ENCODE data around the gene UNC79. TPM values are rescaled to one million over a fixed set of nuclear protein-coding genes. Genes with fewer than 3 reads are reported as not detected.

Gene UNC79
- total and polyA plus RNA-seq, 8 donors, result 1.2 to 3.8 (median 1.7) TPM

GRCh38 chr14:93619176-93619793 is 188.5 kb downstream of the UNC79 start:
- DNase-seq (peak in 3 of 6 donors; percentile 16 to 38 (median 26)), FAIRE-seq (peak; percentile 68), ATAC-seq (peak; percentile 46 to 80 (median 76))
- no peaks in the 10 kb centered on the region for H3K36me3 ChIP-seq
- no peak overlapping the region for H3K27ac ChIP-seq
- 43 to 46% methylated on average over 7 of the region's 7 CpGs for WGBS, 2 donors
- H3K27me3 ChIP-seq, result no peaks in the 10 kb centered on the region
- no peaks in the 10 kb centered on the region for H3K9me3 ChIP-seq
- TF ChIP-seq CTCF (IDR thresholded peaks at IDR 0.05), result peak in 3 of 4 donors; percentile 30 to 35 (median 31)
- H3K4me1 ChIP-seq, result no peaks in the 10 kb centered on the region
- no peak overlapping the region for H3K4me3 ChIP-seq
- intact Hi-C loops (cut with DNase I), result no loop called here

GRCh38 chr14:93628048-93628447 is 197.3 kb downstream of the UNC79 start:
- FAIRE-seq (no peak), DNase-seq (no peak), ATAC-seq (no peak)
- Histone ChIP-seq H3K27ac (no peak overlapping the region), H3K27me3 (no peaks in the 10 kb centered on the region), H3K9me3 (no peaks in the 10 kb centered on the region), H3K4me3 (no peak overlapping the region), H3K4me1 (no peaks in the 10 kb centered on the region), H3K36me3 (no peaks in the 10 kb centered on the region)
- intact Hi-C loops (cut with DNase I), result no loop called here
- no peak for TF ChIP-seq CTCF (IDR thresholded peaks at IDR 0.05)
- 95% methylated on average over 4 of the region's 4 CpGs for WGBS, 2 donors

GRCh38 chr14:93629643-93630042 is 198.9 kb downstream of the UNC79 start:
- no peak for TF ChIP-seq CTCF (IDR thresholded peaks at IDR 0.05)
- Histone ChIP-seq H3K4me3 (no peak overlapping the region), H3K4me1 (no peaks in the 10 kb centered on the region), H3K27ac (no peak overlapping the region), H3K27me3 (no peaks in the 10 kb centered on the region), H3K36me3 (no peaks in the 10 kb centered on the region), H3K9me3 (no peaks in the 10 kb centered on the region)
- ATAC-seq (no peak), DNase-seq (no peak), FAIRE-seq (no peak)
- intact Hi-C loops (cut with DNase I), result no loop called here

- H3K9me3 ChIP-seq, result no peaks in the 10 kb centered on the region
- TF ChIP-seq CTCF (IDR thresholded peaks at IDR 0.05), result no peak
- H3K4me3 ChIP-seq, result no peak overlapping the region
- no peaks in the 10 kb centered on the region for H3K27me3 ChIP-seq
- no peaks in the 10 kb centered on the region for H3K4me1 ChIP-seq
- ATAC-seq (no peak), DNase-seq (no peak), FAIRE-seq (no peak)
- H3K36me3 ChIP-seq, result no peaks in the 10 kb centered on the region
- intact Hi-C loops (cut with DNase I), result no loop called here
- 77% methylated on average over 5 of the region's 5 CpGs for WGBS, 2 donors
- H3K27ac ChIP-seq, result no peak overlapping the region
These were observed 208.1 kb downstream of the UNC79 start for GRCh38 chr14:93638790-93639189.

- DNase-seq (no peak), FAIRE-seq (no peak), ATAC-seq (no peak)
- H3K9me3 ChIP-seq, result no peaks in the 10 kb centered on the region
- no peak overlapping the region for H3K4me3 ChIP-seq
- WGBS, 2 donors, result 63 to 74% methylated on average over 3 of the region's 3 CpGs
- no peaks in the 10 kb centered on the region for H3K27me3 ChIP-seq
- no peaks in the 10 kb centered on the region for H3K4me1 ChIP-seq
- intact Hi-C loops (cut with DNase I), result no loop called here
- H3K27ac ChIP-seq, result no peak overlapping the region
- H3K36me3 ChIP-seq, result no peaks in the 10 kb centered on the region
- no peak for TF ChIP-seq CTCF (IDR thresholded peaks at IDR 0.05)
These were observed 212.4 kb downstream of the UNC79 start for GRCh38 chr14:93643127-93643526.
